SH-SY5Y (cell line): ENCODE measurements around the gene UPB1.

Experiments used
- GATA2 ChIP-seq: IDR thresholded peaks from 2 replicates; pipeline ENCODE4 v1.6.1; 2011; ENCODE audit warnings: mild to moderate bottlenecking, low read depth, low read length
- GATA3 ChIP-seq: IDR thresholded peaks from 2 replicates; pipeline ENCODE4 v1.6.1; 2011; ENCODE audit warnings: low read depth, mild to moderate bottlenecking, low read length, moderate library complexity

- TF ChIP-seq GATA2 (no peak), GATA3 (no peak)
Measured at GRCh38 chr22:24495365-24495675, 188 bp downstream of the UPB1 start.
